ENCODE measurements around the gene XPO6. TPM values are rescaled to one million over a fixed set of nuclear protein-coding genes. Genes with fewer than 3 reads are reported as not detected.
"Not testable (repeated sequence)": the region's sequence is repeated elsewhere in the genome, so short reads cannot be mapped to it uniquely, and the experiment has no call there.

The XPO6 gene, protein sequence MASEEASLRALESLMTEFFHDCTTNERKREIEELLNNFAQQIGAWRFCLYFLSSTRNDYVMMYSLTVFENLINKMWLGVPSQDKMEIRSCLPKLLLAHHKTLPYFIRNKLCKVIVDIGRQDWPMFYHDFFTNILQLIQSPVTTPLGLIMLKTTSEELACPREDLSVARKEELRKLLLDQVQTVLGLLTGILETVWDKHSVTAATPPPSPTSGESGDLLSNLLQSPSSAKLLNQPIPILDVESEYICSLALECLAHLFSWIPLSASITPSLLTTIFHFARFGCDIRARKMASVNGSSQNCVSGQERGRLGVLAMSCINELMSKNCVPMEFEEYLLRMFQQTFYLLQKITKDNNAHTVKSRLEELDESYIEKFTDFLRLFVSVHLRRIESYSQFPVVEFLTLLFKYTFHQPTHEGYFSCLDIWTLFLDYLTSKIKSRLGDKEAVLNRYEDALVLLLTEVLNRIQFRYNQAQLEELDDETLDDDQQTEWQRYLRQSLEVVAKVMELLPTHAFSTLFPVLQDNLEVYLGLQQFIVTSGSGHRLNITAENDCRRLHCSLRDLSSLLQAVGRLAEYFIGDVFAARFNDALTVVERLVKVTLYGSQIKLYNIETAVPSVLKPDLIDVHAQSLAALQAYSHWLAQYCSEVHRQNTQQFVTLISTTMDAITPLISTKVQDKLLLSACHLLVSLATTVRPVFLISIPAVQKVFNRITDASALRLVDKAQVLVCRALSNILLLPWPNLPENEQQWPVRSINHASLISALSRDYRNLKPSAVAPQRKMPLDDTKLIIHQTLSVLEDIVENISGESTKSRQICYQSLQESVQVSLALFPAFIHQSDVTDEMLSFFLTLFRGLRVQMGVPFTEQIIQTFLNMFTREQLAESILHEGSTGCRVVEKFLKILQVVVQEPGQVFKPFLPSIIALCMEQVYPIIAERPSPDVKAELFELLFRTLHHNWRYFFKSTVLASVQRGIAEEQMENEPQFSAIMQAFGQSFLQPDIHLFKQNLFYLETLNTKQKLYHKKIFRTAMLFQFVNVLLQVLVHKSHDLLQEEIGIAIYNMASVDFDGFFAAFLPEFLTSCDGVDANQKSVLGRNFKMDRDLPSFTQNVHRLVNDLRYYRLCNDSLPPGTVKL
- total RNA-seq: 10 to 100 TPM; 34.6 to 46.4 TPM
- long read RNA-seq, full-length matches to known transcripts: 1 of 8 reads
- long read RNA-seq, partial matches to known transcripts: 6 of 8 reads
- long read RNA-seq, other reads (novel, unspliced or antisense): 1 of 8 reads

DNA sequence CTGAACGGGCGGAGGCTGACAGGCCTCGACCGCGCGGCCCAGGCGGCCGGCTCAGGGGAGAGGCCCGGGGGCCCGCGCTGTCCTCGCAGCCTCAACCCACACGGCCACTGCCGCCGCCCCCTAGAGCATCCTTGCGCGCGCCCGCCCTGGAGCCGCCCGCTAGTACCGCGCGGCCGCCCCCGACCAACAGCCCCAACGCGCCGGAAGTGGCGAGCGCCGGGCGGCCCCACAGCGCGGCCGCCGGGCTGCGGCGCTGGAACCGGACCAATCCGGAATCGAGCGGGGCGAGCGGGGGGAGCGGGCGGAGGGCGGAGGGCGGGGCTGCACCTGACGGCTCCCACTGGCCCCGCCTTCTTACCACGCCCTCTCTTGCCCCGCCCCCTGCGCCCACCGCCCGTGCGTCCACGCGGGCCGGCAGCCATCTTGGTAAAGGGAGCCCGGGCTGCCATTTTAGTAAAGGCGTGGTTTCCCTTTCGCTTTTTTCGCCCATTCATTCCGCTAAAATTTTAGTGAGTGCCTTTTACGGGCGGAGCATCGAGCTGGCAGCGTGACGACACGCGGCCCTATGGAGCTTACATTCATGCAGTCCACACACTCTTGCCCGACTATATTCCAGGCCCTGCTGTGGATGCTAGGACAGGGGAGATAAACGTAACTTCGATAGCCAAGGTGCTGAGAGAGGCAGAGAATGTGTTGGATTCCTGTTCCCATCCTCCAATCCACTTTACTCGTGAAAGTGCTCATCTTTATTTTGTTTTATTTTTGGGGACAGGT is at the start of gene XPO6:
Gene XPO6 (minus strand): TSS at position 208 of the 774 bp plus-strand sequence. CDS start 597 bp downstream, outside the sequence.
- ATAC-seq: peak; percentile 94 to 96
- DNase-seq: peak; percentile 96
- intact Hi-C loops (cut with DNase I): no loop called here

DNA sequence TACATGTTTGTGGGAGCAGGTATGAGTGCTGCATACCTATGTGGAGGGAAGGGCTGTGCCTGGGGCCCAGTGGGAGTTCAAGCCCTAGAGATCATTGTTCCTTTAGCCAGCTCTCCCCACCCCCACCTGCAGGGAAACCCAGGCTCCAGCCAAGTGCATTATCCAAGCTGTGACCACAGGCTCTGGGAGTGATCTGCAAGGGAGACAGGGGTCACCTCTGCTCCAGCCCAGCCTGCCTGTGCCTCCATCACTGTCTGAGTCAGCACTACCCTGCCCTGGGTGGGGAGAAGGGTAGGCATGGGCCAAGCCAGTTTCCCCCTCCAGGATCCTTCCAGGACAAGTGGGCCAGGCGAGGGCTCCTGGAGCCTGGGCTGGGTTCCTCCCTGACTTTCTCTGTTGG is 48.4 kb upstream of the XPO6 start:
- intact Hi-C loops (cut with DNase I): no loop called here
- peak; percentile 7 to 53 for ATAC-seq
- no peak for DNase-seq

DNA sequence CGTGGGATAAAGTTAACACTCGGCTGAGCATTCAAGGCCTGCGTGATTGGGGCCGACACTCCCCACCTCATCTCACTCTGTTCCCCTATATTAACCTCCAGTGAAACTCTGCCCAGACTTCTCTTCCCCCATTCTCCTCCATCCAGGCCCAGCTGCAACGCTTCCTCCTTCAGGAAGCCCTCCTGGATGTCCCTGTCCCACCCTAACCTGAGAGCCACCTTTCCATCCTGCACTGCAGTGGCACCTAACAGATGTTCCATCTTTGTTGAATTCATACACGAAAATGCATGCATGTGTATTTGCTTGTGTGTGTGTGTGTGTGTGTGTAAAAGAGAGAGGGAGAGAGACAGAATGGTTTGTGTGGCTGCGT is 48.0 kb upstream of the XPO6 start:
- no peak for DNase-seq
- no peak for ATAC-seq
- intact Hi-C loops (cut with DNase I): no loop called here

DNA sequence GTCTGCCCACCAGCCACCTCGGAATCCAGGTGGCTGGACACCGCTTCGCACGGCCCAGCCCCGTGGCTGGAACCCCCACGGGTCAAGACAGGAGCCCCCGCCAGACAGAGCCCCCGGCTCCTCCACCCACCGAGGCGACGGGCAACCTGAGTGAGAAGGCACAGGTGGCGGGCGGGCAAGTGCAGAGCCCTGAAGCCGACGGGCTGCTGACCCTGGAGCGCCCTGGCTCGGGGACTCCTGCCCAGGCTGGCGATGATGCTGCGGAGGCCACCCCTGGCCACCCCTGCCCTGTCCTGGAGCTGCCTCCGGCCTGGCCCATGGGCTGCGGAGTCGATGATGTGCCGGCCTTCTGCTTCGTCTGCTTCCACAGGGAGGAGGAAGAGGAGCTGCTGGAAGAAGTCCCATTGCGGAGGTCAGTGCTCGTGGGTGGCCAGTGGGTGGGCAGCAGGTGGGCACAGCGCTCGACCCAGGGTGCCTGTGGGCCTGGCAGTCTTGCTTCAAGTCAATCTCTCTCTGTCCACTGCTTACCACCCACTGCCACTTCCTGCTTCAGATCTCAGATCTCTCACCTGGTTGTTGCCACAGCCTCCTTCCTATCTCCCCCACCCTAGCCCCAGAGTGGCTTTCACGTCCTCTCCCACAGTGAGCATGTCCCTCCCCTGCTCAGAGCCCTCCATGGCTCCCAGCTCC is 47.5 kb upstream of the XPO6 start:
- peak; percentile 27 to 40 for ATAC-seq
- DNase-seq: no peak
- intact Hi-C loops (cut with DNase I): no loop called here

DNA sequence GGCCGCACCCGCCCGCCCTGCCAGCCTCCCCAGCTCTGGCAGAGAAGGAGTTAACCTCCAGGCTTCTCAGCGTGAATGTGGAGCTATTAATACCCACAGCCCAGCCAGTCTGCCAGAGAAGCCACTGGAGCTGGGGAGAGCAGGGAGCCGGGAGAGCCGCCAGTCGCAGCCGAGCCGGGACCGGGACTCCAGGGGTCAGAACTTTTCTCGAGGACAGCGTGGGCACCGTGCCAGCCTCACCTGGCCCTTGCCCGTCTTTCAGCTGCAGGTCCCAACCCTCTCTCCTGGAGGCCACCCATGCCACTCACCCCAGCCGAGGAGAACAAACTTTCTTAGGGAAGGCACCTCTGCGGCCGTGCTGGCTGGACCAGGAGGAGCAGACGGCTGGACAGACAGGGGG is 46.8 kb upstream of the XPO6 start:
- peak; percentile 48 for DNase-seq
- peak; percentile 79 for ATAC-seq
- intact Hi-C loops (cut with DNase I): no loop called here

DNA sequence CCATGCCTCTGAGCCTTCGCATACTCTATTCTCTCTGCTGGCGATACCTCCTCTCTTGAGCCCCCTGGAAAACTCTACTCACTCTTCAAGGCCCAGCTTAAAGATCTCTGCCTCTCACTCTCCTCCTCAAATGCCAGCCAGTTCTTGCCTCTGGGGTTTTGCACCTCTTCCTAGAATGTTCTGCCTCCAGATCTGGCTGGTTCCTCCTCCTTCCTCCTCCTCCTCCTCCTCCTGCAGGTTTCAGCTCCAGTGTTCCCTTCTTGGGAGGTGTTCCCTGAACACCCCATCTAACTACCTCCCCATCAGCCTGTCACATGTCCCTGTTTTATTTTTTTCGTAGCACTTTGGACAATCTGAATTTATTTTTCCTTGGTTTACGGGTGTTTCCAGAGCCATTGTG is 45.5 kb upstream of the XPO6 start:
- no peak for DNase-seq
- intact Hi-C loops (cut with DNase I): no loop called here
- no peak for ATAC-seq

DNA sequence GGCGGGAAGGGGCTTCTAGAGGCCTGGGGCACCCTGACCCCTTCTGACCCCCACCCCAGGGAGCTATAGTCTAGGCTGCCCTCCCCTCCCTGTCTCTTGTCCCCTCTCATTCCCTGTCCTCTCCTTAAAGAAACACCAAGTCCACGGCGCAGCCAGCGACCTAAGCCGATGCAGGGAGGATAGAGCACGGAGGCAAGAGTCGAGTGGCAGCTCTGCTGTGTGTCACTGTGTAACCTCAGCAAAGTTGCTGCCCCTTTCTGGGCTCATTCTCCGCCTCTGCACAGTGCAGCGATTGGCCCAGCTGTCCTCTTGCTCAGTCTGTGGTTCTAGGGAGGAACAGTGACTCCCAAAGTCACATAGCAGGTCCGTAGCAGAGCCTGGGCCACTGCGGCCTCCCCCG is 44.1 kb upstream of the XPO6 start:
- ATAC-seq (no peak), DNase-seq (no peak)
- intact Hi-C loops (cut with DNase I): no loop called here

DNA sequence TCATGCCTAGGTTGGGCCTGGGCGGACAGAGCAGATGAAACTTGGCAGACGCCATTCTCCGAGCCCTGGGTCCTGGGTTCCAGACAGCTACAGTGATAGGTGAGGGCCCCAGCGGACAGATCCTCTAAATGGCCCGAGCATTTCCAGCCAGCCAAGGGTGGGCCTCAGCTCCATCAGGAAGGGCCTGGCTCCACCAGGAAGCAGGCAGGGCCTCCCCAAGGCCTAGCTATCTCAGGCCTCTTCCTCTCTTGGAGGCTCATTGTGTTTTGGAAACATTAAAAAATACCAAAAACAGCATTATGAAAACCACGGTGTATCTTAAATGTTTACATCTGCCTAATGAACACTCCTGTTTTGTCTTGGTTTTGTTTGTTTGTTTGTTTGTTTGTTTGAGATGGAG is 42.4 kb upstream of the XPO6 start:
- intact Hi-C loops (cut with DNase I): no loop called here
- no peak for ATAC-seq
- DNase-seq: no peak

DNA sequence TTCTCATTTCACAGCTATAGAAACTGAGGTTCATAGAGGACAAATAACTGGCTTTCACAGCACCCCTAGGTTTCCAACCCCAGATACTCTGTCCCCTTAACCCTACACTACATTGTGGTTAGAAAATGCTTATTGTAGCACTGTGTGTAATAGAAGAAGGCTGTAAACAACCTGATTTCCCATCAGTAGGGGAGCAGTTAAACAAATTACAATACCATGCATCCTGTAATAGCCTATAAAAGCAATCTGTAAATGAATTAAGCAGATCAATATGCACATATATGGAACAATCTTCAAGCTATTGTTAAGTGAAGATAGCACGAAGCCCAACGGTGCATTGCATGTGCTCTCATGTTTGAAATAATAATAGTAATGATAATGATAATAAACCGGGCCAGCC is 39.2 kb upstream of the XPO6 start:
- DNase-seq (no peak), ATAC-seq (no peak)
- intact Hi-C loops (cut with DNase I): no loop called here

DNA sequence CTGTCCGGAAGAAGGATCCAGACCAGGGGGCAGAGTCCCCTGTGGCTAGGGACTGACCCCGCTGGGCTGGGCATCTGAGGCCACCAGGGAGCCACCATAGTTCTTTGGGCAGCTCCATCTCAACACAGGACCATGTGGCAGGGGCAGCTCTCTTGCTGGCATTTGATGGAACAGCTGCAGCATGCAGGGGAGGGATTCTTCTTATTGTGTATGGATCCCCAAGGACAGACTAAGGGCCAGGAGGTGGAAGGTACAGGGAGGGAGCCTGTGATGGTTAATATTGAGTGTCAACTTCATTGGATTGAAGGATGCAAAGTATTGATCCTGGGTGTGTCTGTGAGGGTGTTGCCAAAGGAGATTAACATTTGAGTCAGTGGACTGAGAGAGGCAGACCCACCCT is 37.7 kb upstream of the XPO6 start:
- ATAC-seq; DNase-seq; intact Hi-C loops (cut with DNase I): not testable (repeated sequence)

DNA sequence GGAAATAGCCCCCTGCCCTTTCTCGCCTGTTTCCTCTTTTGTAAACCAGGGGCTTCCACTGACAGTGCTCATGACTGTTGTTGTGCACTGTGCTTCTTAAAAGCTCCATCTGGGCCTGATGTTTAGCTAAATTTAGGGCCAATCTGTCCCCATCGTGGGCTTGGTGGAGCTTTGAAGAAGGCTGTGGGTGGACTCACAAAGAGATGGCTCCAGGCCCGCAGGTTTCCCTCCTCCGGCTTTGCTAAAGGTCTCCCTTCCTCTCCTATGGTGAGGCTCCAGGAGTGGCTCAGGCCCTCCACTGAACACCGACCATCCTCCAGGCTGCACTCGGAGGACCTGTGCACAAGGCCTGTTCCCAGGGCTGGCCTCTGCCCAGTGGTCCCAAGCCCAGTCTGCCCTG is 30.2 kb upstream of the XPO6 start:
- no peak for ATAC-seq
- DNase-seq: no peak
- intact Hi-C loops (cut with DNase I): no loop called here

DNA sequence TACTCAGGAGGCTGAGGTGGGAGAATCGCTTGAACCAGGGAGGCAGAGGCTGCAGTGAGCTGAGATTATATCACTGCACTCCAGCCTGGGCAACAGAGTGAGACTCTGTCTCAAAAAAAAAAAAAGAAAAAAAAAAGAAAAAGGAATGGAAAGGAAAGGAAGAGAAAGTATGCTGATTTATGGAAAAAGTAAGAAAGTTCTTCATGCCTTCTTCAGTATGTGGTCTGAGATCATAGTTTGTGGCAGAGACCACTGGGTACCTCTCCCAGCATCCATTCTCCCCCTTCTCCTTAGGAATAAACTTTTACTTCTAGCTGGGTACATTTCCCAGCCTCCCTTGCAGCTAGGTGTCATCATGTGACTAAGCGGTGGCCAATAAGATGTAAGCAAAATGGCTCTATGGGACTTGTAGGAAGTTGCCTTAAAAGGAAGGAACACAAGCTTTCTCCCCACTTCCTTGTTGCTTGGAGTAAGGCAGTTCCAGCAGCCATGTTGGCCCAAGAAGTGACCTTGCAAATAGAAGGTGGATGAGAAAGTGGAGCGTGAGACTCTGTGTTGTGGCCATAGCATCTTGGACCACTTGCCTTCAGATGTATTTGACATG is 26.1 kb upstream of the XPO6 start:
- DNase-seq (no peak), ATAC-seq (no peak)
- intact Hi-C loops (cut with DNase I): no loop called here

DNA sequence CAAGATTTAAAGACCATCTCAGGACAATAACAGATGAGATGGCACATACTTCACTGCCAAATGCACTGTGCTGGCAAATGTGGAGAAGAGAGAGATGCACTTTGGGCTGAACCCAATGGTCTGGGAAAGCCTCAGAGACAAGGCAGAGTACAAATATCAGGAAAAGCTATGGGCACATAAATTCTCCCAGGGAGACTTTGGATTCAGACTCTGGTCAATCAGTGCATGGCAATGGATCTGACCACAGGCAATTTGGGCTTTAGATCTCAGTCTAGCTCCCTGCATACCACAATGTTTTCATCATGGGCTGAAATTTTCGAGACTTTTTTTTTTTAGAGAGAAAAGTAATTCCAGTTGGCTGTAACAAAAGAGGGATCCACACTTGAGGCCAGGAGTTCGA is 20.0 kb upstream of the XPO6 start:
- ATAC-seq (no peak), DNase-seq (no peak)
- intact Hi-C loops (cut with DNase I): no loop called here

DNA sequence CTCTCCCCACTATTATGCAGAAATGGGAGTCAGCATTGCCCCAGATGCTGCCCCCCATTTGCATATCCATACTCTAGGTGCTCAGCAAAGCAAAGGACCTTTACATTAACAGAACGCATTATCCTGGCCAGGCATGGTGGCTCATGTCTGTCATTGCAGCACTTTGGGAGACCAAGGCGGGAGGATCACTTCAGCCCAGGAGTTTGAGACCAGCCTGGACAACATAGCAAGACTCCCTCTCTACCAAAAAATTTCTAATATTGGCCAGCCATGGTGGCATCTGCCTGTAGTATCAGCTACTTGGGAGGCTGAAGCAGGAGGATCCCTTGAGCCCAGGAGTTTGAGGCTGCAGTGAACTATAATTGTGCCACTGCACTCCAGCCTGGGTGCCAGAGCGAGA is 12.1 kb upstream of the XPO6 start:
- ATAC-seq: not testable (repeated sequence)

DNA sequence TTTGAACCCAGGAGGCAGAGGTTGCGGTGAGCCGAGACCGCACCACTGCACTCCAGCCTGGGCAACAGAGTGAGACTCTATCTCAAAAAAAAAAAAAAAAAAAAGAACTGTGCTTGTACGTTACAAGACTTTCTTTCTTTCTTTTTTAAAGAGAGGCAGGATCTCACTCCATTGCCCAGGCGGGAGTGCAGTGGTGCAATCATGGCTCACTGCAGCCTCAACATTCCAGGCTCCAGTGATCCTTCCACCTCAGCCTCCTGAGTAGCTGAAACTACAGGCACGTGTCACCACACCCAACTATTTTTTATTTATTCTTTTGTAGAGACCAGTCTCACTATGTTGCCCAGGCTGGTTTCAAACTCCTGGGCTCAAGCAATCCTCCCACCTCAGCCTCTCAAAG is 8.0 kb upstream of the XPO6 start:
- intact Hi-C loops (cut with DNase I); DNase-seq; ATAC-seq: not testable (repeated sequence)

More for the DNA sequence above, 12.1 kb upstream of the XPO6 start:
- DNase-seq; intact Hi-C loops (cut with DNase I): not testable (repeated sequence)

DNA sequence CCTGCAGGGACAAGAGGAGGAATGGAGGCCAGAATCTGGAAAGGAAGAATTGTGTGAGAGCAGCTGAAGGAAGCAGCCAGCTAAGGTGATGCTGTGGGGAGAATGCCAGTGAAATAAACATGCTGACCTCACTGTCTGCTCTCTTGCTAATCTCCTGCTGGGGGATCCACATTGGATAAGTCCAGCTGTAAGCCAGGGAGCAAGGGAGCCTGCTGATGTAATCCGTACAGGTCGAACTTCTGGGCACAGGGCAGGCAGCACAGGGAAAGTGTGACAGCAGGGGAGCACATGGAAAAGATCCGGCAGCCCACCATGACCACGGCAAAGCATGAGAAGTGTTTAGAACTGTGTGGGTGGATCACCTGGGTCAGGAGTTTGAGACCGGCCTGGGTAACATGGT is 7.5 kb upstream of the XPO6 start:
- DNase-seq (no peak), ATAC-seq (no peak)
- intact Hi-C loops (cut with DNase I): no loop called here

DNA sequence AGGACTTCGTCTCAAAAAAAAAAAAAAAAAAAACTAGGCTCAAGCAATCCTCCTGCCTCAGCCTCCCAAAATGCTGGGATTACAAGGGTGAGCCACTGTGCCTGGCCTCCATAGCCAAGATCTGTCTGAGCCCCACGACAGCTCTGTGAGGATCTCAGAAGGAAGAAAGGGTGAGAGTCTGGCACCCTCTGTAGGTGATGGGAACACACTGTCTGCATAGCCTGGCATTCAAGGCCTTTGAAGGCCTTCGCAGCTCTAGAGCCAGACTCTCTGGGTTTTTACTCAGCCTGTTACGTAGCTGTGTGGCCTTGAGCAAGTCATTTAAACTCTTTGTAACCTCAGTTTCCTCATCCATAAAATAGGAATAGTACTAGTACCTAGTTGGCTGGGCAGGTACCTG is 6.3 kb upstream of the XPO6 start:
- DNase-seq (no peak), ATAC-seq (peak in 1 of 2 donors; percentile 61)
- intact Hi-C loops (cut with DNase I): no loop called here

DNA sequence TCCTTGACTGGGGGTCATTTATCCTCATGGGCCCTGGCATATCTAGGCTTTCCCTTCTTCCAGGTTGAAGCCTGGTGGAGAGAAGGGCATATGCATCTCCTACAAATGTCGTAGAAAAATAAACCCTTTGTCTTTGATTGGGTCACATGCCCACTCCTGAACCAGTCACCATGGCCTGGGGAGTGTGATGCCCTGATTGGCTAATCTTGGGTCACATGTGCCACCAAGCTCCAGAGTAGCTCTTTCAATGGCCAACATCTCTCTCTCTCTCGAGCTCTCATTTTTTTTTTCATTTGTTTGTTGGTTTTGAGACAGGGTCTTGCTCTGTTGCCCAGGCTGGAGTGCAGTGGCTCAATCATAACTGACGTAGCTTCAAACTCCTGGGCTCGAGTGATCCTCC is 5.6 kb upstream of the XPO6 start:
- DNase-seq (no peak), ATAC-seq (no peak)
- intact Hi-C loops (cut with DNase I): no loop called here

All from left cardiac atrium (tissue), 4 donors.